H1 (cell line): ENCODE results near the gene PDZD2. TPM values are rescaled to one million over a fixed set of nuclear protein-coding genes. Genes with fewer than 3 reads are reported as not detected.

Experiments
- CTCF ChIA-PET: fragments of 300-600 bp; sonication (Branson Sonifier 250); formaldehyde crosslinking; loops from one replicate; lab custom pipeline; 2021; ENCODE audit not compliant: partially characterized antibody; lab: Charles Lee
- POLR2A ChIA-PET: fragments of 300-600 bp; sonication (Branson Sonifier 250); formaldehyde crosslinking; loops from one replicate; lab custom pipeline; 2021; ENCODE audit warnings: inconsistent platforms; ENCODE audit not compliant: partially characterized antibody; lab: Charles Lee
- DNase-seq, 2 experiments: peaks; one replicate each; pipeline versions ENCODE4 v3.0.0 to v3.0.0-alpha.2; 2010 to 2022; ENCODE audit warnings: low spot score in 2 of 2, low read depth in 1 of 2, mixed read lengths in 1 of 2
- FAIRE-seq: peaks from 2 replicates; lab custom pipeline; 2011; peaks lifted over from hg19 to GRCh38; lab: Jason Lieb, UNC
- H2AFZ ChIP-seq: 2 replicates; pipeline ENCODE4 v1.8.1; 2012; ENCODE audit warnings: low read length, inconsistent platforms
- H2AK5ac ChIP-seq: 2 replicates; pipeline ENCODE4 v1.6.1; 2013; ENCODE audit warnings: low read depth, low read length
- H2BK120ac ChIP-seq: replicated peaks from 2 replicates; pipeline ENCODE3; 2013; ENCODE audit warnings: low read depth, low read length, inconsistent platforms
- H2BK12ac ChIP-seq: 2 replicates; pipeline ENCODE4 v1.6.1; 2013; ENCODE audit warnings: low read depth, low read length
- H2BK15ac ChIP-seq: 2 replicates; pipeline ENCODE4 v1.6.1; 2013; ENCODE audit warnings: low read length
- H2BK20ac ChIP-seq: 2 replicates; pipeline ENCODE4 v1.6.1; 2013; ENCODE audit warnings: low read length
- H2BK5ac ChIP-seq: 2 replicates; pipeline ENCODE4 v1.6.1; 2013; ENCODE audit warnings: low read depth, low read length
- H3K14ac ChIP-seq: 2 replicates; pipeline ENCODE4 v1.6.1; 2013; ENCODE audit warnings: inconsistent platforms; ENCODE audit not compliant: insufficient read length
- H3K18ac ChIP-seq: 2 replicates; pipeline ENCODE4 v1.6.1; 2013; ENCODE audit warnings: low read length; ENCODE audit errors: extremely low read depth
- H3K23ac ChIP-seq: 2 replicates; pipeline ENCODE4 v1.6.1; 2013; ENCODE audit warnings: inconsistent platforms; ENCODE audit not compliant: insufficient read length
- H3K23me2 ChIP-seq: 2 replicates; pipeline ENCODE4 v1.6.1; 2013; ENCODE audit warnings: low read depth, low read length
- H3K27ac ChIP-seq: 2 replicates; pipeline ENCODE4 v1.6.1; 2011; ENCODE audit warnings: low read depth, low read length, inconsistent platforms
- H3K27me3 ChIP-seq, 4 experiments: replicated peaks in 1 of 4; 1 replicate in 1 of 4; 2 replicates in 3 of 4; pipeline versions ENCODE4 v1.6.1 to v1.8.1; 2011 to 2013; ENCODE audit warnings: low read length in 3 of 4, mild to moderate bottlenecking in 3 of 4, inconsistent platforms in 2 of 4, mixed read lengths in 2 of 4, moderate library complexity in 1 of 4; ENCODE audit not compliant: control insufficient read depth in 3 of 4, insufficient read depth in 3 of 4; ENCODE audit errors: extremely low read depth in 1 of 4
- H3K36me3 ChIP-seq, 4 experiments: 2 replicates each; pipeline versions ENCODE4 v1.6.1 to v1.8.1; 2011 to 2013; ENCODE audit warnings: mild to moderate bottlenecking in 4 of 4, low read length in 3 of 4, moderate library complexity in 2 of 4, control low read depth in 1 of 4, inconsistent platforms in 1 of 4; ENCODE audit not compliant: insufficient read depth in 4 of 4, control insufficient read depth in 2 of 4
- H3K4ac ChIP-seq: replicated peaks from 2 replicates; pipeline ENCODE3; 2013; ENCODE audit warnings: low read length, low read depth, mixed read lengths, inconsistent platforms; ENCODE audit not compliant: insufficient read length
- H3K4me1 ChIP-seq, 4 experiments: replicated peaks in 1 of 4; 1 replicate in 1 of 4; 2 replicates in 3 of 4; pipeline versions ENCODE4 v1.6.1 to v1.8.1; 2011 to 2013; ENCODE audit warnings: low read length in 3 of 4, inconsistent platforms in 2 of 4, mixed read lengths in 1 of 4; ENCODE audit not compliant: insufficient read depth in 4 of 4, control insufficient read depth in 3 of 4
- H3K4me2 ChIP-seq, 2 experiments: 2 replicates each; pipeline versions ENCODE4 v1.6.1 to v1.8.1; 2011 to 2013; ENCODE audit warnings: low read depth in 2 of 2, low read length in 2 of 2, control low read depth in 1 of 2, inconsistent platforms in 1 of 2, mild to moderate bottlenecking in 1 of 2; ENCODE audit not compliant: insufficient read depth in 1 of 2
- H3K4me3 ChIP-seq, 4 experiments: fragments of 200-600, 300-600 bp in 1 of 4; sonication (generic), shearing (Covaris generic), sonication (Bioruptor Twin) in 1 of 4; 2 replicates each; pipeline versions ENCODE4 v1.5.1 to v1.8.1; 2011 to 2016; ENCODE audit warnings: low read length in 4 of 4, low read depth in 3 of 4, control low read depth in 2 of 4, inconsistent platforms in 2 of 4, mild to moderate bottlenecking in 2 of 4, mixed read lengths in 1 of 4, moderate library complexity in 1 of 4; ENCODE audit not compliant: insufficient read depth in 2 of 4; ENCODE audit errors: extremely low read depth in 1 of 4
- H3K56ac ChIP-seq: replicated peaks from 2 replicates; pipeline ENCODE3; 2013; ENCODE audit warnings: low read depth, mild to moderate bottlenecking, mixed read lengths, low read length, inconsistent platforms; ENCODE audit not compliant: insufficient read length
- H3K79me1 ChIP-seq: 2 replicates; pipeline ENCODE4 v1.6.1; 2013; ENCODE audit warnings: low read depth, low read length, control low read depth
- H3K79me2 ChIP-seq, 2 experiments: 2 replicates each; pipeline versions ENCODE4 v1.6.1 to v1.8.1; 2012 to 2013; ENCODE audit warnings: low read length in 2 of 2, mild to moderate bottlenecking in 2 of 2, inconsistent platforms in 1 of 2; ENCODE audit not compliant: insufficient read depth in 2 of 2, control insufficient read depth in 1 of 2
- H3K9ac ChIP-seq, 4 experiments: replicated peaks in 1 of 4; 1 replicate in 1 of 4; 2 replicates in 3 of 4; pipeline versions ENCODE4 v1.6.1 to v1.8.1; 2011 to 2013; ENCODE audit warnings: low read depth in 3 of 4, low read length in 3 of 4, control low read depth in 2 of 4, mild to moderate bottlenecking in 2 of 4, moderate library complexity in 2 of 4, inconsistent platforms in 1 of 4; ENCODE audit errors: extremely low read depth in 1 of 4
- H3K9me3 ChIP-seq, 2 experiments: 2 replicates each; pipeline versions ENCODE4 v1.6.1 to v1.8.1; 2012 to 2013; ENCODE audit warnings: mild to moderate bottlenecking in 2 of 2, moderate library complexity in 2 of 2, control low read depth in 1 of 2, inconsistent platforms in 1 of 2, low read depth in 1 of 2, low read length in 1 of 2, mixed read lengths in 1 of 2; ENCODE audit not compliant: insufficient read depth in 2 of 2
- H4K20me1 ChIP-seq, 2 experiments: replicated peaks in 1 of 2; 2 replicates each; pipeline versions ENCODE3 to v1.8.1; 2011 to 2013; ENCODE audit warnings: inconsistent platforms in 2 of 2, low read length in 2 of 2, mild to moderate bottlenecking in 1 of 2; ENCODE audit not compliant: insufficient read depth in 2 of 2, control insufficient read depth in 1 of 2
- H4K5ac ChIP-seq: 2 replicates; pipeline ENCODE4 v1.6.1; 2013; ENCODE audit warnings: low read length, low read depth, mixed read lengths, inconsistent platforms; ENCODE audit not compliant: insufficient read length
- H4K8ac ChIP-seq: 2 replicates; pipeline ENCODE4 v1.8.0; 2013; ENCODE audit warnings: mild to moderate bottlenecking, moderate library complexity, low read length, inconsistent platforms; ENCODE audit not compliant: insufficient read depth; ENCODE audit errors: extremely low read depth
- H4K91ac ChIP-seq: replicated peaks from 2 replicates; pipeline ENCODE3; 2013; ENCODE audit warnings: low read length, mixed read lengths, inconsistent platforms; ENCODE audit not compliant: insufficient read length
- EP300 ChIP-seq, 2 experiments: IDR thresholded peaks; 1 replicate in 1 of 2; 2 replicates in 1 of 2; pipeline ENCODE4 v1.6.1; 2011 to 2012; ENCODE audit warnings: low read depth in 2 of 2, low read length in 2 of 2, mild to moderate bottlenecking in 2 of 2, borderline replicate concordance in 1 of 2, inconsistent platforms in 1 of 2, moderate library complexity in 1 of 2
- JUND ChIP-seq: IDR thresholded peaks from 2 replicates; pipeline ENCODE4 v1.6.1; 2011; ENCODE audit warnings: mild to moderate bottlenecking, improper control_type of control experiment, low read length
- polyA plus RNA-seq, 7 experiments: library from polyadenylated mRNA; depleted of rRNA in 3 of 7; stranded (reverse) in 5 of 7; unstranded in 2 of 7; fragments of >200 nt in 5 of 7; fragments of 200-250 nt in 2 of 7; gene quantifications; 1 replicate in 5 of 7; 2 replicates in 1 of 7; 4 replicates in 1 of 7; pipeline versions ENCODE4 v1.2.1 to v1.2.3, GENCODE V29; 2011 to 2013; ENCODE audit warnings: missing spikeins in 2 of 7, mixed read lengths in 2 of 7
- total RNA-seq: library from RNA; stranded (reverse); fragmentation: NEBNext Ultra II Directional; extraction: Animal tissue kit (Norgen Biotek cat#: 25700); gene quantifications from 2 replicates; pipeline ENCODE4 v1.2.1, GENCODE V29; 2021

Gene PDZD2
- total and polyA plus RNA-seq, 2 of the 8 experiments (the other 6 are each of a cell fraction or from before 2014, with no cell fraction given): 1.2 to 6.8 TPM

- Histone ChIP-seq H2BK15ac (no peak overlapping the region), H3K36me3 (peaks cover 0 to 12% (median 0%) of the 10 kb centered on the region in 4 experiments; a peak in 3 of 8 replicates), H3K79me1 (no peaks in the 10 kb centered on the region), H3K14ac (no peak overlapping the region), H4K8ac (no peak overlapping the region), H4K91ac (no peak overlapping the region), H2BK5ac (no peak overlapping the region), H3K9me3 (peaks cover 2 to 13% of the 10 kb centered on the region in 2 experiments; a peak in 2 of 4 replicates), H3K27ac (no peak overlapping the region), H3K4me3 (no peak overlapping the region), H2BK20ac (no peak overlapping the region), H2BK120ac (no peak overlapping the region), H2BK12ac (no peak overlapping the region), H3K4ac (no peak overlapping the region), H3K23ac (no peak overlapping the region), H3K4me1 (no peaks in the 10 kb centered on the region), H3K27me3 (no peaks in the 10 kb centered on the region), H3K9ac (no peak overlapping the region), H2AFZ (no peak overlapping the region), H2AK5ac (no peak overlapping the region), H3K23me2 (no peaks in the 10 kb centered on the region), H4K20me1 (no peaks in the 10 kb centered on the region), H3K56ac (no peak overlapping the region), H3K4me2 (no peak overlapping the region), H4K5ac (no peak overlapping the region), H3K79me2 (no peaks in the 10 kb centered on the region), H3K18ac (no peak overlapping the region)
- ChIA-PET POLR2A (no interaction called here), CTCF (interaction anchor here (1.8 kb wide), 1 partner anchor 32 kb away, joined by 5 read pairs; no protein-coding TSS in a partner anchor)
- TF ChIP-seq EP300 (IDR thresholded peaks at IDR 0.05; ENCODE audit: borderline replicate concordance in 1 of 2, low read depth in 2 of 2, low read length in 2 of 2) (no peak), JUND (no peak)
- no peak for FAIRE-seq
- DNase-seq: no peak
These were observed 406.0 kb downstream of the PDZD2 start for GRCh38 chr5:32044939-32045338.
